Stimulated activated CD4-positive, alpha-beta T cell treated with anti-CD3 and anti-CD28 coated beads, TNF-alpha, amount 100 ng/mL, for 24 hours (primary cell): ENCODE data around the gene CERK.

Source experiments
- DNase-seq, 3 experiments: peaks; one replicate each; pipeline ENCODE4 v3.0.0-alpha.2; 2020; ENCODE audit warnings: low read depth in 3 of 3

Gene CERK

DNA sequence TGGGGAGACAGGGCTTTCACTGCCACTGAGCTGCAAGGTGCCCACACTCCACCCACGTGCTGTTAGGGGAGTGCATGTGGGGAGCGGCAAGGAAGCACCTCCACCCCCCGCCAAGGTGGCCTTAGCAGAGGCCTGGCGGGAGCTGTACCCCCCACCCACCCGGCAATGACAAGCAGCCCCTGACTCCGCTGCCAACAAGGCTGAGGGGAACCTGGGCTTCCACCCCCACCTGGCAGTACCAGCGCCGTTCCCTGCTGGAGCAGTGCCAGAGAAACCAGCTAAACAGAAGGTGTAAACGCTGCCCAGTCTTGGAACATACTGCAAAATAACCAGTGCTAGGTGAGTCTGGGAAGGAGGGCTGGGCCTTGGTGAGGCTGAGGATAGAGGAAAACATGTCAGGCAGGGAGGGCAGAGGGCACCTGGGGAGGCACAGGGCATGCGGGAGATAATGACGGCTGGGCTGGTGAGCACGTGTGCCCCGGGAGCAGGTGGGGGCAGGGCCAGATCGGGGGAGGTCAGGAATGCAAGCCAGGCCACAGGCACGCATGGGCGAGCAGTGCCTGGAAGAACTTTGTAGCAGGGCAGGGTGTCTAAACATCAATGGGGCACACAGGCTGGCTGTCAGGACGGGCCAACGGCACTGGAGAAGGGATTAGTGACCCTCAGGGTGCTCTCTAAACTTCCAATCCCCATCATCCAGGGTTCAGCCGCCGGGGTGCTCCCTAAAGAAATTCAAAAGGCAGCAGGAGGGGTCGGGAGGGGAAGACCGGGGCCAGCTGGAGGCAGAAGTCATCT is 6.6 kb downstream of the CERK start:
- DNase-seq = no peak

DNA sequence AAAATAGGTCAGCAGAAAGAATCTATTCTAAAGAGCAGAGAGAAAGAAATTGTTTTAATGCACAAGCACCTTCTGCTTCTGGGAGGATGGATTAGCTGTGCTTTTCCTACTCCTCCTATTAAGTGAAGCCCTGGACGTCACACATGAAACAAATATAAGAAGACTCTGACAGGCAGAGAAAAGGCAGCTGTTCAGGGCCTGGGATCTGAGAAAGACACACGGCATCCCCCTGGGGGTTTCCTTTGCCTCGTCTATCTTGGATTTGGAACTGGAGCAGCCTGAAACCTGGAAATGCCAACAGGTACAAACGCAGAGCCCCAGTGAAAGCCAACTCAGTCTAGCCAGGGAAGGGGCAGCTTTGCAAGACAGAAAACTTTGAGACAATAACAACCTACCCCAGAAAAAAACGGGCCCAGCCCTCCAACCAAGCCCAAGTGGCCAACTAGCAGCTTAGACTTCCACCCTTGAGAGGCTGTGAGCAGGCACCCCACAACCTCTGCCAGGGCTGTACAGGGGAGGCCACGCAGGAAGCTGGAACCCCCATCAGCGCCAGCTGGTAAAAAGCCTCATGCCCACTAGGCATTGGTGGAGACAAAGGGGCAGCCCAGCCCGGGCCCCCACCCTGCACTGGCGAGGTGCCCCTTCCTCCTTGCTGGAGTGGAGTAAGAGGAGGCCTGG is 7.3 kb downstream of the CERK start:
- no peak for DNase-seq

DNA sequence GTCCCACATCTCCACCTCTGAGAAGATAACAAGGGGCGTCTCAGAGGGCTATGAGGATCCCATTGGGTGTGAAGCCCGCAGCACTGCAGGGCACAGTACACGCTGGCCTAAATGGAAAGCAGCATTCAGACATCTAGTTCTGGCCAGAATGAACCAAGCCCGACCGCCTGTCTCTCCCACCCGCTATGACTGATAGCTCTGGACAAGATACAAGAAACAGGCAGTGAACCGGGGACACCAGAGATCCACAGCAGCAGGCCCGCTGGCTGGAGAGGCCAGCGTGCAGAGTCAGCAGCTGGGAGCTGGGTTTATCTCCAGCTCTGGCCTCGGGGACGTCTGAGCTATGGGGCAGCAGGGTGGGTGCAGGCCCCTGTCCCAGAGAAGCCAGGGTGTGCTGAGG is 9.6 kb downstream of the CERK start:
- no peak for DNase-seq

DNA sequence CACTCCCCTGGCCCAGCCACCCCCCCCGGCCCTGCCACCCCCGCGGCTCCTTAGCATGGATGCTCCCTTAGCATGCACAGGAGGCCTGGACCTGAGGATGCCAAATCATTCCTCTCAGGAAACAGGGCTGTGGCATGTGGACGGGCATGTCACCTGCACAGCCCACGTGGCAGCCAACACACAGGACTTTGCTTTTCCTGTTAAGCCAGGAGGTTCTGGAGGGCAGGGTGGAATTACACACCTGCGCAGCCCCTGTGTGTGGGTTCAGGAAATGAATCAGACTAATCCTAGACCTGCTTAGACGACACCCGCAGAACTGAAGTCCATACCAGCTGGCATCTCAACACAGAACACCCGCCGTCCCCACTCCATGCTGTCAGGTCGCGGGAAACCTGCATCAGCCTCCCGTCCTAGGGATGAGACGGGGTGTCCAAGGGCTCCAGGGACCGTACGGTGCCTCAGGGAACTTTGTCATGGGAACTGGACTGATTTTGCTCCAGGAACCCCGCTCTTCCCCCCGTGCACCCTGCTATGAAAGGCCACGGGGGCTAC is 10.2 kb downstream of the CERK start:
- DNase-seq = no peak

DNA sequence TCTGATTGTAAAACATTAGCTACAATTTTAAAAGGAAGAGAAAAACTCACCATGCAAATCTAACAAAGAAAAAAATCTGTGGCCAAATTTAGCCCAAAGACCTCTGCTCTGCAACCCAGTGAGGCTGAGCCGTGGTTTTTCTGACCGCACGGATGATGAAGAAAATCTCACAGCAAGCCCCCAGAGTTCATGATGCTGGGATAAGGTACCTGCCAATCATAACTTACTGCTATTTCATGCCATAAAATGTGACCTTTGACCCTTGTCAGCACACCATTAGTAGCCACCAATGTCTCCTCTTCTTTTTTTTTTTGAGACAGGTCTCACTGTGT is 11.1 kb downstream of the CERK start:
- no peak for DNase-seq

DNA sequence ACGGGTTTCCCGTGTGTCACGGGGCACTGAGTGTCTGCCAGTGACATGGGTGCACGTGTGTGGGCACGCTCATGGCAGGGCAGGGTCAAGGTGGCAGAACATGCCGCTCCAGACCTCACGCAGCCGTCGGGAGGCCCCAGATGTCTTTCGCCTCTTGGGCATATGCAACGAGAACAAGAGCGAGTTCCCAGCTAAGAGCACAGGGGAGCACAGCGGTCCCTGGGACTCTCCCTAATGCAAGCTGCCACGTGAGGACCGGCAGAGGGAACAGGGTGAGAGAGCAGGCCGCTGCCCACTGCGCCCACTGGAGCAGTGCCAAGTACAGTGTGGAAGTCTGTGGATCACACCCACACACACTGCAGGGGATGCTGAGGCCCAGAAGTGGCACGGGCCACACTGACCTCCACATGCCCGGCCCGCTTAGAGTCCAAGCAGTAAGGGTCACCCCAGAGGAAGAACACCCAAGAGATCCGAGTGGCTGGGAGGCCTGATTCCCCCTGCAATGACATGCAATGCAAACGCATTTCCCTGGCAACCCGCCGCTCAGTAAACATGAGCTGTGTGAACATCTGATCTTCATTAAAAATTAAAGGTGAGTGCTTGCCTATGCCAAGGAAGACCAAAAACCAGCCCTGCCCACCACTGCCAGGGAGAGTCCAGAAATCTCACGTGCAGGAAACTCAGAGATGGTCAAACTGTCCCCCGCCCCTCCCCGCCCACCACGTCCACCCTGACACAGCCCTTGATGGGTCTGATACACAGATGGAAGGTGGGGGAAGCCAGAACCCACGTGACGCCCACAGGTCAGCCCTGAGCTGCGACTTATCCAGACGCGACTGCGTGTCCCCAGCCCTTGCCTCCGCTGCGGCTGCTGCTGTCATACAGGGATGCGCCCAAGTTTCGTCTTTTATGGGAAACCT is 11.7 kb downstream of the CERK start:
- no peak for DNase-seq

DNA sequence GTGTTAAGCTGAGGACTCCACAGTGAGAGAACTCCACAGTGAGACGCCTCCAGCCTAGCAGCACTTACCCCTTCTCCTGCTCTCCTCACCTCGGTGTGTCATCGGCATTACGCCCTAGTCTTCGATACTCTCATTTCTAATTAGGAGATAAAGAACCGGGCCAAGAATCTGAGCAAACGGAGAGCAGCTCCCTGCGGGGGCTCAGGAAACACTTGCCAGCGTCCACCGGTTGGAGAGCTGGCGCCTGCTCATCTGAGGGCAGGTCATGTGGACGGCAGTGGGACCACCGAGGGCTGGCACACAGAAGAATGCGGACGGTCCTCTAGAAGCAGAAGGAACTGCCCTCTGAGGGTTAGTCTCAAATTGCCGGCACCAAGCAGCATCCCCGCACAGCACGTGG is 13.0 kb downstream of the CERK start:
- DNase-seq = no peak

DNA sequence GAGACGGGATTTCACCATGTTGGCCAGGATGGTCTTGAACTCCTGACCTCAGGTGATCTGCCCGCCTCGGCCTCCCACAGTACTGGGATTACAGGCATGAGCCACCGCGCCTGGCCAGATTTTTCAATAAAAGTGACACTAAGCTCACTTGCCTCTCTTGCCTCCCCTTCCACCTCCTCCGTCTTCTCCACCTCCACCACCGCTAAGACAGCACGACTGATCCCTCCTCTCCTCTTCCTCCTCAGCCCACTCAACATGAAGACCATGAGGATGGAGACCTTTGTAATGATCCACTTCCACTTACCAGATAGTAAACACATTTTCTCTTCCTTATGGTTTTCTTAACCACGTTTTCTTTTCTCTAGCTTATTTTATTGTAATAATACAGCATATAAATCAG is 14.2 kb downstream of the CERK start:
- DNase-seq = no peak

DNA sequence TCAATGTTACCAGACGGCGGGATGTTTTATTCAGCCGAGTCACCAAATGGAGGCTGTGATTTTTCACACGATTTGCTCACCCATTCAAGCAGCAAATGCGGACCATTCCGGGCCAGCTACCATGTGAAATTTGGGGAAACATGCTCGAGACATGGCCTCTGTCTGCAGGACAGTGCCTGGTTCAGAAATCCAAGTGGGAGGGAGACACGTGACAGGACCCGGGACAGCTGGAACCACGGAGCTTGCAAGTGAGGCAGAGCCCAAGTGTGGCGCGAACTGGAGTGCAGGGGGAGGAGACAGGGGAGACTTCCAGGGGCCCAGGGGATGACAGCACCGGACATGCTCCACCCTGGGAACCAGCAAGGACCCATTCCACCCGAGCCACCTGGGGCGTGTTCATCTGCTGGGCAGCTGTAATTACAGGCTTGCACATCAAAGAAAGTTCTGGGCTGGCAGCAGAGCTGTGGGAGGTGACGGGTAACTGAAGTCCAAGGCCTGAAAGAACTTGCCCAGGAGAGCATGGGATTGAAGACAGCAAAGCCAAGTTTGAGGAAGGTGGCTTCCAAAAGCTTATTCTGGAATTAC is 16.5 kb downstream of the CERK start:
- DNase-seq = no peak

DNA sequence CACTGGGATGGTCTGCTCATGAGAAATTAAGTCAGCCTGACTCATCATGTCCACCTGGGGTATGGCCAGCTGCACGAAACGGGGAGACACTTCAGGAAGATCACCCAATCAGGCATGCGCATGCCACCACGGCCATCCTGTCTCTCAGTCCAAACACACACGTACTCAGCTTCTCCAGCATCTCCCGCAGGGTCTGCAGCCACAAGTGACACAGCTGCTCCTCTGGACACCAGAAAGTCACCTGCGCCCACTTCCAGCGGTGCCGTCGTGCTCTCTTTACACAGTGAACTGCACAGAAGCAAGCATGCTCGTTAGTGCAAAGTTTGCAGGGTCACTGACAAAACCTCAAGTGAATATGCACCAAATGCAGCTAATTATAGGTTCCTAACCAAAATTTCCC is 18.1 kb downstream of the CERK start:
- no peak for DNase-seq

DNA sequence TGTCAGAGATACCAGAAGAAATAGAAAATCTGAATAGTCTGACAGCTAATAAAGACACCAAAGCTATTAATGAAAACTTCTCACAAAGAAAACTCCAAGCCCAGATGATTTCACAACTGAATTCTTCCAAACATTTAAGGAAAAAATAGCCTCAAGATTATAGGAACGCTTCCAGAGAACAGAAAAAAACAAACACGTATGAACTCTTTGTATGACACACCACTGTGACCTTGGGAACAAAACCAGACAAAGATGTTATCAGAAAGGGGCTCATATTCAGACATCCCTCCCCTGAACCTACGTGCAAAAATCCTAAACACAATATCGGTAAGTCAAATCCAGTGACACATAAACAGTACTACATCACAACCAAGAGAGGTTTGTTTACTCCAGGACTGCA is 23.5 kb downstream of the CERK start:
- no peak for DNase-seq

DNA sequence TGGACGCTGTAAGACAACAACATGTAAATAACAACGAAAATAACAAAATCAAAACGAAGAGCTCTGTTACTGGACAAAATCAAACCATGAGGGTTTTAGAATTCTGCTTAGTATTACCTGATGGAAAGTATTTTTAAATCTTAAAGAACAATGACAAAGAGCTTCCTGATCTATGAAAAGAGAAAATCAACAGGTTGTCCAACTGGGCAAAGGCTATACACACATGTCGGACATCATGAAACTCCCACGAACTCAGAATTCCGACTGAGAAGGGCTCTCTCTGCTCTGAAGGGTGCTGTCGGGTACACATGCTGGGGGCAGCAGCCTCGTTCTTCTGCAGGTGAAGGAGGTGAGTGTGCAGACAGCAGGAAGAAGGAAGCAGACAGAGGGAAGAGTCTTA is 25.8 kb downstream of the CERK start:
- no peak for DNase-seq

DNA sequence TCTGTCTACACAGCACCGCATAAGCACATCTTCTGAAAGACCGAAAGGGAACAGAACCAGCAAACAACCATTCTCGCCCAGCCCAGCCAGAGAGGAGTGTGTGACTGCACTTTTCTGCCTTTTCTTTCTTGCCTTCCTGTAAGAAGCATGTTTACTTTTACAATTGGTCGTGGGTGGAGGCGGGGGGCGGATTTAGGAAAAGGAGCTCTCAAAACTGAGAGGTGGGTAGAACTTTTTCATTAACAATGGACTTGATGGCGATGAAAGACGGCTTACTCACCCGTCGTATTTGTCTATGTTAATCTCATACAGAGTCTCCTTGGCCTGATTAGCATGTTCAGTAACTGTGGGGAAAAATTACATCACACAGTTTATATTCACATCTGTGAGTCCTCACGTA is 27.2 kb downstream of the CERK start:
- no peak for DNase-seq

DNA sequence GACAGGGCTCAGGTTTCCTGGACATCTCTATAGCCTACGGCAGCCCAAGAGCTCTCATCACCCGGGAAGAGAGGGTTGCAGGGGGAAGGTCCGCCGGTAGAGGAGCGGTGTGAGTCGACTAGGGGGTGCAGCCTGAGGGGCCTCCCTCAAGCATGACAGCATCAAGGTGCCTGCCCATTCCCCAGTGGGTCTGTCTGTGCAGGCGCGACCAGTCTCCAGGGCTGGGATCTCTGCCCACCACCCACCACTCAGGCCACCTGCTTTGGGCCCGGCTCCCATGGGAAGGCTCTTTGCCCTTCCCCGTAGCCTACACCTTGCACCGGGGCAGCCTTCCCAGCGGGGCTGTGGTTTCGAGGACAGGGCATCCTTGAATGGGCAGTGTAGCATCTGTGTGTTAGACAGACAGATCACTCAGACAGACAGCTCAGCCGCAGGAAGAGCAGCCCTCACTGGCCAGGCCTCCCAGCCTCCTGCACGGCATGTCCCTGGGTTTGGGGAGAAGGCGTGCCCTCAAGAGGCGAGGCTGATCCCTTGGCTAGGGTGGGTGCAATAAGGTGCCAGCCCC is 29.2 kb downstream of the CERK start:
- DNase-seq = no peak

DNA sequence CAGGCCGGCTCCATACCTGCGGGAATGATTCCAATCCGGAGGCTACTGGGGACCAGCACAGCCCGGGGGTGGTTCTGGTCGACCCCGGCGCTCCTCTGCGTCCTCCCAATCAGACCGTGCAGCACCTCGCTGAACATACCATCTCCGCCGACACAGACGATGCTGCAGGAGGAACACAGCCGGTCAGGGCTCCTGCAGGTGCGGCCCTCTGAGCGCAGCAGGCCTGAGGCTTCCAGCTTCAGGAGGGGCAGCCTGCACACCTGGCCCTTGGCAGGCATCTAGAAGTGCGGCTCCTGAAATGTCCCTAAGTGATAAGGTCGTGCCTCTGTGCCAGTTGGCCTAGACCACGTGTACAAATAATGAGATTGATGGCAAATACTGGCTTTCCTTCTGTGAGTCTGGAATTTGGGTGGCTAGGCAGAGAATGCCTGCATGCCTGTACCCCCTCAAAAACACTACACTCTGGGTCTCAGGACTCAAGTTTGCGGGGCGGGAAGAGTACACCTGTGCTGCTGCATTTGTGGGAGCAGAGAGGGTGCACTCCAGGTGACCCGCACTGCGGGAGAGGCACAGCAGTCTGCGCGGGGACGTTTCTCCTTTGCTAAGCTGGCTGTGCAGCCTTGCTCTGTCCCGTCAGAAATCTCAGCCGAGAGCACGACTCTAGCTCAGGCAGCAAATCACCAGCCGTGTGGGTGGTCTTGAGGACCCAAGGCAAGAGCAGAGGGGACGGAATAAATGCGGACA is 30.1 kb downstream of the CERK start:
- DNase-seq = no peak

DNA sequence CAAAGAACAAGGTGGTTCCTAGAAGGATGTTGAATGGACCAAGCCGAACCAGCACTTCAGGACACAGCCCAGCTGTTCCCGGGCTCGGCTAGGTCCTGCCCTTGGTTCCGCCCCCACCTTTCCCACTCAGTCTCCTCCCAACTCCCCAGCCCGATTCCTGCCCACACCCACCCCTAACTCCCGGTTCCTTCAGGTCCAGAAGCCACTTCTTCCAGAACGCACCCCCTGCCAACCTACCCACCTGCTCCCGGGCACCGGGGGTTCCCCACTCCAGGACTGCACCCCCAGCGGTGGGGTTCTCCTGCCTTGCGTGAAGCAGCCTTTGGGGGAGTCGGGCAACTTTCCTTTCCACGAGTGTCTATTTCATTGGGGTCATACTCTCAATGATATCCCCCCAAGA is 30.7 kb downstream of the CERK start:
- DNase-seq = no peak

DNA sequence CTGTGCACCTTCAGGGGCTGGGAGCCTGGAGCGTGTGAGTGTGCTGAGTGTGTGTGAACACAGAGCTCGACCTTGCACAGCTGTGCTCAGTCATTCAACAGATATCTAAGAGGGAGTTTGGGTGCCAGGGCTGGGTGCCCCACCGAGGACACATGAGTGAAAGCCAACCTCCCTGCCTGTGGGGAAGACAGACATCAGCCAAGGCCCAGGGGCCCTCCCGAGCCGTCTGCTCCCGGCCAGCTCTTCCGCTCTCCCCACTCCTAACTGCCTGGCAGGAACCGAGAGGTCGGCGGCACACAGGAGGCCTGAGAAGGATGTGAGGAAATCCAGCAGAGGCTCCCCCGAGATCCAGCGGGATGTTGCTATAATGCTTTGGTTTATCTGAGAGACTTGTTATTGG is 32.0 kb downstream of the CERK start:
- no peak for DNase-seq

DNA sequence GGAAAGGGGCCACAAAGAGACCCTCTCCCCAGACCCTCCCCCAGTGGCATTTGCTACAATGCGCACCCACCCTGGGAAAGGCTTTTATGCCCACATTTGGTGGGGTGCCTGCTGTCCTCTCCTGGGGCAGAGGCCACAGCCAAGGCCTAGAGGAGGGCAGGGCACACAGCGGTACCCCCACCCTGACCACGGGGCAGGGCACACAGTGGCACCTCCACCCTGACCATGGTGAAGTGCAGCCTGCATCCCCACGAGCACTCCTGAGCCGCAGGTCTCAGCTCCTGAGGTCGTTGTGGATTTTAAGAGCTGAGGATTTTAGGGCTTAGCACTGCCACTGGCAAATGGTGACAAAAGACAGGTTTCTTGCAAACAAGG is 34.1 kb downstream of the CERK start:
- no peak for DNase-seq

DNA sequence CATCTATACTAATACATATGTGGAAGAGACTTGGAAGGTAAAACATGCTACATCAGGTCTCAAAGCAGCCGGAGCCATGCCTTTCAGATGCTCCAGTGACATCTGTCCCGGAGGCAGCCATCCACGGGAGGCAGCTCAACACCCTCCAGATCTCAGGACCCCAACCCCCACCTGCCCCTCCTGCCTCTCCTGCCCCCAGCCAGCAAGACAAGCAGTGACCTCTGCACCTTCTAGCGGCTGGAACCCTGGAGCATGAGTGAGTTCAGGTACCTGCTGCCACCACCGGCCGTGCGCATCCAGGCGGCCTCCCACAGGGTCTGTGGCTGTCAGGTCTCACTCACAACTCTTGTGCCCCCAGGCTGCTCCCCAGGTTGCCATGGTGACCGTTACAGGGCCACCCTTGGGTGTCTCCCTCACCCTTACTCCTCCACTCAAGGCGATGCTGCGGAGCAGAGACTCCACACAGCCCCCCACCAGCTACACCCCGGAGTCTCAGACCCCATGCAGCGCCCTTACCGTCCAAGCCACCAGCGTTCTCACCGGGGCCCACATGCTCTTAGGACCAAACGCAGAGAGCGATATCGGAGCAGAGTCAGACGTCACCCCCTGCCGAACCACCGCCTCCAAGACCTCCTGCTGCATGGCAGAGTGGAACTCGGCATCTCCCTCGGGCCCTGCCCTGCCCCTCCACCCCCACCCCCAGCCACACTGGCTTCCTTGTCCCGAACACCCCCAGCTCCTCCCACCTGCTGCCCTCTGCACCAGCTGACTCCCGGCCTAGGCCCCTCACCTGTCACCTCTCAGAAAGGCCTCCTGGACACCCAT is 34.7 kb downstream of the CERK start:
- DNase-seq = no peak

DNA sequence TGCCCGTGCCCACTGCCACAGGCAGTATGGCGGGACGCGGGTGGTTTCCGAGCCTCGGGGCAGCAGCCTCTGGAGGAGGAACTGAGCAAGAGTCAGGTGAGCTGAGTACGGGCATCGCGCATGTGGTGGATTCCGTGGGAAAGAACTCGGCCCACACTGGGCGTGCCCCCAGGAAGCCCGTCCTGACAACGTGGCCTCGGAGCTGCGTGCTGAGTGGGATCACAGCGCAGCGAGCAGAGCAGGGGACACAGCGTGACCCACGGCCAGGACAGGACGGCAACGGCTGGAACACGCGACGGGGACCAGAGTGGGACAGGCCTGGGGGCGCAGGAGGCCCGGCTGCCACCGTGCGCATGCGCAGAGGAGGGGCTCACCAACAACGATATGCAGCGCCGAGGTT is 36.8 kb downstream of the CERK start:
- no peak for DNase-seq
